Measurements from ENCODE around the gene FAM171A1.
"Not testable (repeated sequence)": the region's sequence is repeated elsewhere in the genome, so short reads cannot be mapped to it uniquely, and the experiment has no call there.

The FAM171A1 gene

GRCh38 chr10:15405319-15405718 is 34.2 kb upstream of the FAM171A1 start:
- H3K4me3 ChIP-seq (ENCODE audit: low read depth, low read length, poor library complexity, severe bottlenecking), result no peak overlapping the region
- TF ChIP-seq EZH2 (IDR thresholded peaks at IDR 0.05; ENCODE audit: borderline replicate concordance, low read length) (no peak), CTCF (IDR thresholded peaks at IDR 0.05; ENCODE audit: low read length) (no peak)
- no peaks in the 10 kb centered on the region for H3K36me3 ChIP-seq (ENCODE audit: insufficient read depth, low read length)
- H3K27me3 ChIP-seq (ENCODE audit: insufficient read depth, low read length), result no peaks in the 10 kb centered on the region
- H3K79me2 ChIP-seq (ENCODE audit: insufficient read depth, low read length), result no peaks in the 10 kb centered on the region
- no peaks in the 10 kb centered on the region for H3F3A ChIP-seq (ENCODE audit: insufficient read depth, low read length)
- H3K9me3 ChIP-seq (ENCODE audit: low read length), result no peaks in the 10 kb centered on the region
- no peaks in the 10 kb centered on the region for H3K4me1 ChIP-seq (ENCODE audit: insufficient read depth, low read length, severe bottlenecking)
- H3K4me2 ChIP-seq (ENCODE audit: low read length), result no peak overlapping the region
- H3K27ac ChIP-seq (ENCODE audit: low read depth, low read length, poor library complexity, severe bottlenecking), result no peak overlapping the region
- H3K9me2 ChIP-seq (ENCODE audit: low read depth, low read length), result no peaks in the 10 kb centered on the region
- no peak overlapping the region for H3K9ac ChIP-seq (ENCODE audit: low read length)
- no peaks in the 10 kb centered on the region for H4K20me1 ChIP-seq (ENCODE audit: insufficient read depth, low read length)
- no peak overlapping the region for H2AFZ ChIP-seq (ENCODE audit: low read length)

- no peaks in the 10 kb centered on the region for H3K36me3 ChIP-seq (ENCODE audit: insufficient read depth, low read length)
- H3K79me2 ChIP-seq (ENCODE audit: insufficient read depth, low read length), result no peaks in the 10 kb centered on the region
- H4K20me1 ChIP-seq (ENCODE audit: insufficient read depth, low read length), result no peaks in the 10 kb centered on the region
- H2AFZ ChIP-seq (ENCODE audit: low read length), result no peak overlapping the region
- no peak overlapping the region for H3K4me3 ChIP-seq (ENCODE audit: low read depth, low read length, poor library complexity, severe bottlenecking)
- no peaks in the 10 kb centered on the region for H3K9me2 ChIP-seq (ENCODE audit: low read depth, low read length)
- H3K27ac ChIP-seq (ENCODE audit: low read depth, low read length, poor library complexity, severe bottlenecking), result no peak overlapping the region
- no peak overlapping the region for H3K4me2 ChIP-seq (ENCODE audit: low read length)
- H3K9ac ChIP-seq (ENCODE audit: low read length), result no peak overlapping the region
- TF ChIP-seq CTCF (IDR thresholded peaks at IDR 0.05; ENCODE audit: low read length) (no peak), EZH2 (IDR thresholded peaks at IDR 0.05; ENCODE audit: borderline replicate concordance, low read length) (no peak)
- H3K9me3 ChIP-seq (ENCODE audit: low read length), result no peaks in the 10 kb centered on the region
- no peaks in the 10 kb centered on the region for H3K27me3 ChIP-seq (ENCODE audit: insufficient read depth, low read length)
- H3F3A ChIP-seq (ENCODE audit: insufficient read depth, low read length), result no peaks in the 10 kb centered on the region
- no peaks in the 10 kb centered on the region for H3K4me1 ChIP-seq (ENCODE audit: insufficient read depth, low read length, severe bottlenecking)
Measured at GRCh38 chr10:15401382-15401781, 30.3 kb upstream of the FAM171A1 start.

DNA sequence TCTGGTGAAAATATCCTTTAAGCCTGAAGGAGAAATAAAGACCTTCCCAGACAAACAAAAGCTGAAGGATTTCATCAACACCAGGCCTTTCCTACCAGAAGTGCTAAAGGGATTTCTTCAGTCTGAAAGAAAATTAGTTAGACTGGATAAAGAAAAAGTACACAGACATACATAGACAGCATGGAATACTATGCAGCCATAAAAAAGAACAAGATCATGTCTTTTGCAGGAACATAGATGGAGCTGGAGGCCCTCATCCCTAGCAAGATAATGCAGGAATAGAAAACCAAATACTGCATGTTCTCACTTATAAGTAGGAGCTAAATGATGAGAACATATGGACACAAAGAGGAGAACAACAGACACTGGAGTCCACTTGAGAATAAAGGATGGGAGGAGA is 29.4 kb upstream of the FAM171A1 start:
- not testable (repeated sequence) for H3K9me2 ChIP-seq (ENCODE audit: low read depth, low read length); H3K4me1 ChIP-seq (ENCODE audit: insufficient read depth, low read length, severe bottlenecking)

DNA sequence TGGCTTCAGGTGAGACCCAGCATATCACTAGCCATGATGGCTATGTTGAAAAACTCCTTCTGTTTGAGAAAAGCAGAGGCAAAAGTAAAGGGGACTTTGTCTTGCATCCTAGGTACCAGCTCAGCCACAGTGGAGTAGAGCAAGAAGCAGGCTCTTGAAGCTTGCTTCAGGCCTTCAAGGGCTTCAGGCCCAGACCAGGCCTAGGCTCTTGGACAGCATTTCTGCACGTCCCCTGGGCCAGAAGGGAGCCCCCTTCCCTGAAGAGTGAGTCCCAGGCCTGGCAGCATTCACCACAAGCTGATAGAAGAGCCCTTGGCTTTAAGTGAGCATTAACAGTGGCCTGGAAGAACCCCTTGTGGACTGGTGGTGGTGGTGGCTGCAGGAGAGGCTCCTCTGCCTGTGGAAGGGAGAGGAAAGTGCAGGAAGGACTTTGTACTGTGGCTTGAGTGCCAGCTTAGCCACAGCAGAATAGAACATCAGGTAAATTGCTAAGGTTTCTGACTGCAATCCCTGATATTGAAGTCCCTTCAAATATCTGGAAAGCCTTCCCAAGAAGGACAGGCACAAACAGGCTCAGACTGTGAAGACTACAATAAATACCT is 28.1 kb upstream of the FAM171A1 start:
- Histone ChIP-seq H3K9me3 (ENCODE audit: low read length) (no peaks in the 10 kb centered on the region), H2AFZ (ENCODE audit: low read length) (no peak overlapping the region), H3K9ac (ENCODE audit: low read length) (no peak overlapping the region), H3K79me2 (ENCODE audit: insufficient read depth, low read length) (no peaks in the 10 kb centered on the region), H3K4me1 (ENCODE audit: insufficient read depth, low read length, severe bottlenecking) (no peaks in the 10 kb centered on the region), H4K20me1 (ENCODE audit: insufficient read depth, low read length) (no peaks in the 10 kb centered on the region), H3F3A (ENCODE audit: insufficient read depth, low read length) (no peaks in the 10 kb centered on the region), H3K27me3 (ENCODE audit: insufficient read depth, low read length) (no peaks in the 10 kb centered on the region), H3K27ac (ENCODE audit: low read depth, low read length, poor library complexity, severe bottlenecking) (no peak overlapping the region), H3K9me2 (ENCODE audit: low read depth, low read length) (no peaks in the 10 kb centered on the region), H3K4me2 (ENCODE audit: low read length) (no peak overlapping the region), H3K4me3 (ENCODE audit: low read depth, low read length, poor library complexity, severe bottlenecking) (no peak overlapping the region), H3K36me3 (ENCODE audit: insufficient read depth, low read length) (no peaks in the 10 kb centered on the region)
- TF ChIP-seq EZH2 (IDR thresholded peaks at IDR 0.05; ENCODE audit: borderline replicate concordance, low read length), result no peak

More for the DNA sequence above, 29.4 kb upstream of the FAM171A1 start:
- H3K9ac ChIP-seq (ENCODE audit: low read length); H3K79me2 ChIP-seq (ENCODE audit: insufficient read depth, low read length); H3F3A ChIP-seq (ENCODE audit: insufficient read depth, low read length); H3K27me3 ChIP-seq (ENCODE audit: insufficient read depth, low read length); H3K4me3 ChIP-seq (ENCODE audit: low read depth, low read length, poor library complexity, severe bottlenecking); H4K20me1 ChIP-seq (ENCODE audit: insufficient read depth, low read length); H3K9me3 ChIP-seq (ENCODE audit: low read length); H3K27ac ChIP-seq (ENCODE audit: low read depth, low read length, poor library complexity, severe bottlenecking); H3K36me3 ChIP-seq (ENCODE audit: insufficient read depth, low read length); H3K4me2 ChIP-seq (ENCODE audit: low read length); H2AFZ ChIP-seq (ENCODE audit: low read length): not testable (repeated sequence)

Data from OCI-LY1 (cell line).